Measurements from ENCODE around the gene PSMC3IP.

DNA sequence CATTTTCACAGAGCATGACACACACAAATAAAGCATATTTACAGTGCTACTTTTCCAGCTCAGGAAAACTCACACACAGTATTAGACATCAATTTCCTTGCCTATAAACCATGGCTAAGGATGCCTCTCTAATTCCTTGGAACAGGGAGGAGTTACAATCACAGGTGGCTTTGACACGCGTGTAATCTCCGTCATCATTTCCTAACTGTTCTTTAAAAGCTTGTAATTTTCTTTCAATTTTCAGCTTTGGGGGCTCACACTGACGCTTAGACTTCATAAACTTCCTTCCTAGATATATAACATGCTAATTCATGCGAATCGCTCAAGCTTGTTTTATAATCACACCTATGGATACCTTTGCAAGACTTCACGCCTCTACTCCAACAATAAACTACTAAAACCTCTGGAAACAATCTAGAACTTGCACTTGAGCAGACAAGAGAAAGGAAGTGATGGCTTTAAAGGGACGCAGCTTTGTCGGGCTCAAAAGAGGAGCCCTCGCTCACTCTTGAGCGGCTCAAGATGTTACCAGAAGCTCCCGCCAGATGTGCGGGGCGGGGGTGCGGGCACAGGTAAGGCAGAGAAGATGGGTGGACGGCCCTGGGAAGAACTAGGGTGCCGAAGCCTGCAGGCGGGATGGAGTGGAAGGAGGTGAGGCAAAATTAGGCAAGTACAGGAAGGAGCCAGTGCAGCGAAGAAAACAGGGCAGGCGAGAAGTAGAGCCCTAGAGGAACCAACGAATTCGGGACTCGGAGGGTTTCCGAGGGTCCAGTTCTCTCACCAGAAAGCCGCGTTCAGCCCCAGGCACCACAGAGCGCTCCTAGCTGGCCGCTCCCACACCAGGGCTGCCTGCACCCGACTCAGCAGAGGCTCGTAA, 31.0 kb upstream of the PSMC3IP start:
- TF ChIP-seq, protein P1, sequence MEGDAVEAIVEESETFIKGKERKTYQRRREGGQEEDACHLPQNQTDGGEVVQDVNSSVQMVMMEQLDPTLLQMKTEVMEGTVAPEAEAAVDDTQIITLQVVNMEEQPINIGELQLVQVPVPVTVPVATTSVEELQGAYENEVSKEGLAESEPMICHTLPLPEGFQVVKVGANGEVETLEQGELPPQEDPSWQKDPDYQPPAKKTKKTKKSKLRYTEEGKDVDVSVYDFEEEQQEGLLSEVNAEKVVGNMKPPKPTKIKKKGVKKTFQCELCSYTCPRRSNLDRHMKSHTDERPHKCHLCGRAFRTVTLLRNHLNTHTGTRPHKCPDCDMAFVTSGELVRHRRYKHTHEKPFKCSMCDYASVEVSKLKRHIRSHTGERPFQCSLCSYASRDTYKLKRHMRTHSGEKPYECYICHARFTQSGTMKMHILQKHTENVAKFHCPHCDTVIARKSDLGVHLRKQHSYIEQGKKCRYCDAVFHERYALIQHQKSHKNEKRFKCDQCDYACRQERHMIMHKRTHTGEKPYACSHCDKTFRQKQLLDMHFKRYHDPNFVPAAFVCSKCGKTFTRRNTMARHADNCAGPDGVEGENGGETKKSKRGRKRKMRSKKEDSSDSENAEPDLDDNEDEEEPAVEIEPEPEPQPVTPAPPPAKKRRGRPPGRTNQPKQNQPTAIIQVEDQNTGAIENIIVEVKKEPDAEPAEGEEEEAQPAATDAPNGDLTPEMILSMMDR (IDR thresholded peaks at IDR 0.05; ENCODE audit: poor library complexity), result no peak
- TF ChIP-seq EZH2 (IDR thresholded peaks at IDR 0.05; ENCODE audit: borderline replicate concordance) (no peak), EZH2phosphoT487 (IDR thresholded peaks at IDR 0.05; ENCODE audit: low read depth, severe bottlenecking, unreplicated experiment) (no peak)

All from hepatocyte (in vitro differentiated cells).